ENCODE data around the gene EPHB1. TPM values are rescaled to one million over a fixed set of nuclear protein-coding genes. Genes with fewer than 3 reads are reported as not detected.

EPHB1 gene
- total RNA-seq, 1 experiment from 2014 or later: 0.86 TPM

DNA sequence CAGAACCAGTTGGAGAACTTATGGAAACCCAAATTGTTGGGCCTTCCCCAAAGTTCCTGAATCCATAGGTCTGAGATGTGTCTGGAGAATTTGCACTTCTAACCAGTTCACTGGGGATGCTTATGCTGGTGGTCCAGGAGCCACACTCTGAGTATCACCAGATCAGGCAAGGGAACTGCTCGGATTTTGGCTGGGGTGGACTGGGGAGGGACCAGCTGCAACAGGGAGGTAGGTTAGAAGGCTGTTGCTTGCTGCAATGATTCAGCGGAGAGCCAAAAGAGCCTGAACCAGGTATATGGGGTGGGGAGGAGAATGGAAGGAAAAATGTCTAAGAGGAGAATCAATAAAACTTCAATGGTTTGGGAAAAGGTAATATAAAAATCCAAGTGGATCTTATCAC lies 45.9 kb upstream of the EPHB1 start:
- ChIA-PET POLR2A (no interaction called here), RAD21 (ENCODE audit: low non-redundant PET in 1 of 2, low total read pairs in 2 of 2, uncharacterized antibody in 2 of 2, unreplicated experiment in 2 of 2) (no interaction called here), CTCF (no interaction called here)
- intact Hi-C loops (cut with micrococcal nuclease): no loop called here
- H3K27ac ChIP-seq (ENCODE audit: low read depth, low read length): no peak overlapping the region
- no peak for TF ChIP-seq ATF3 (IDR thresholded peaks at IDR 0.05)
- no peak for TF ChIP-seq SIN3A (IDR thresholded peaks at IDR 0.05; ENCODE audit: low read depth)
- TF ChIP-seq REST (IDR thresholded peaks at IDR 0.05; ENCODE audit: low read depth): no peak
- no peak for TF ChIP-seq MAX (IDR thresholded peaks at IDR 0.05)
- no peak for TF ChIP-seq YY1 (IDR thresholded peaks at IDR 0.05; ENCODE audit: extremely low read depth, insufficient replicate concordance, low read depth, low read length)
- TF ChIP-seq FOSL1 (IDR thresholded peaks at IDR 0.05; ENCODE audit: low read depth): no peak
- TF ChIP-seq SRF (IDR thresholded peaks at IDR 0.05; ENCODE audit: low read depth): no peak
- TF ChIP-seq ZBTB33 (IDR thresholded peaks at IDR 0.05; ENCODE audit: extremely low read depth, insufficient replicate concordance, low read length): no peak
- no peak for TF ChIP-seq CBX3 (IDR thresholded peaks at IDR 0.05; ENCODE audit: low read depth)
- no peak for TF ChIP-seq ELF1 (IDR thresholded peaks at IDR 0.05; ENCODE audit: borderline replicate concordance, low read depth)
- TF ChIP-seq JUND (IDR thresholded peaks at IDR 0.05): no peak
- TF ChIP-seq EZH2phosphoT487 (IDR thresholded peaks at IDR 0.05; ENCODE audit: borderline replicate concordance): no peak
- TF ChIP-seq CTCF (IDR thresholded peaks at IDR 0.05 in 2 of 3, conservative IDR thresholded peaks at IDR 0.05 in 1 of 3; ENCODE audit: borderline replicate concordance in 1 of 3, insufficient read depth in 1 of 3, low read depth in 2 of 3, low read length in 2 of 3): no peak
- TF ChIP-seq SP1 (IDR thresholded peaks at IDR 0.05; ENCODE audit: low read depth): no peak
- TF ChIP-seq ZFX (IDR thresholded peaks at IDR 0.05): no peak
- no peak for TF ChIP-seq ZNF274 (IDR thresholded peaks at IDR 0.05; ENCODE audit: low read depth, low read length)
- TF ChIP-seq CEBPB (IDR thresholded peaks at IDR 0.05; ENCODE audit: low read depth): no peak
- peaks cover 27% of the 10 kb centered on the region for H3K27me3 ChIP-seq (ENCODE audit: insufficient read depth, low read length)
- no peak overlapping the region for H2AFZ ChIP-seq (ENCODE audit: low read depth, low read length, poor library complexity, severe bottlenecking)
- H3K9ac ChIP-seq (ENCODE audit: low read length): no peak overlapping the region
- no TSS peak for BruUV-seq (replicated peaks)
- H4K20me1 ChIP-seq (ENCODE audit: insufficient read depth): no peaks in the 10 kb centered on the region
- no peaks in the 10 kb centered on the region for H3K9me2 ChIP-seq (ENCODE audit: insufficient read depth)
- no peak for DNase-seq (ENCODE audit: low read depth, low spot score)
- ATAC-seq: no peak
- no peaks in the 10 kb centered on the region for H3K4me1 ChIP-seq (ENCODE audit: control insufficient read depth in 1 of 2, insufficient read depth in 2 of 2, low read length in 2 of 2)
- no peaks in the 10 kb centered on the region for H3K79me2 ChIP-seq (ENCODE audit: insufficient read depth, low read length)
- H3K36me3 ChIP-seq (ENCODE audit: control insufficient read depth in 1 of 2, insufficient read depth in 2 of 2, low read length in 2 of 2): no peaks in the 10 kb centered on the region
- no peak overlapping the region for H3K4me3 ChIP-seq (replicated peaks in 1 of 2; ENCODE audit: low read depth in 1 of 2, low read length in 2 of 2)
- H3K9me3 ChIP-seq (ENCODE audit: control insufficient read depth in 1 of 2, insufficient read depth in 1 of 2, low read depth in 1 of 2, low read length in 2 of 2): no peaks in the 10 kb centered on the region
- H3K4me2 ChIP-seq (ENCODE audit: low read length): no peak overlapping the region

Data from HCT116 (cell line).